Mucosa of descending colon (tissue), 3 donors: ENCODE measurements around the gene CD8B. TPM values are rescaled to one million over a fixed set of nuclear protein-coding genes. Genes with fewer than 3 reads are reported as not detected.
"Not testable (repeated sequence)": the region's sequence is repeated elsewhere in the genome, so short reads cannot be mapped to it uniquely, and the experiment has no call there.

Experiments used
- ATAC-seq: fragments of 200-7000 bp; cut with Tn5 transposase; one replicate; pipeline ENCODE4 v1.9.1; 2020; ENCODE audit warnings: mild to moderate bottlenecking, moderate library complexity
- DNase-seq, 3 donors: peaks; one replicate each; pipeline ENCODE4 v3.0.0-alpha.2; 2020
- H3K36me3 ChIP-seq: fragments of 200-600 bp; one replicate; pipeline ENCODE4 v1.8.0; 2021; ENCODE audit warnings: low read depth, mild to moderate bottlenecking
- H3K4me1 ChIP-seq: fragments of 200-600 bp; one replicate; pipeline ENCODE4 v1.8.0; 2021; ENCODE audit warnings: low read depth, mild to moderate bottlenecking
- H3K4me3 ChIP-seq: fragments of 200-600 bp; one replicate; pipeline ENCODE4 v1.8.0; 2021; ENCODE audit warnings: mild to moderate bottlenecking
- H3K9me3 ChIP-seq: fragments of 200-600 bp; one replicate; pipeline ENCODE4 v1.8.0; 2021; ENCODE audit warnings: mild to moderate bottlenecking
- intact Hi-C, 2 donors: fragments of 100-400 bp; cut with DNase I in 1 of 2; cut with micrococcal nuclease in 1 of 2; formaldehyde crosslinking; loops; one replicate each; pipeline versions ENCODE4 v1.11.0 to v1.11.1; 2022; cut with DNase I, micrococcal nuclease
- long read RNA-seq, 2 donors: library from polyadenylated mRNA; unstranded; transcript quantifications; one replicate each; pipeline ENCODE4 v2.0.0, GENCODE V29; 2019 to 2021
- total RNA-seq, 3 donors: library from RNA; stranded (reverse); fragmentation: NEBNext Ultra II Directional in 2 of 3; extraction: Animal tissue kit (Norgen Biotek cat#: 25700) in 2 of 3; gene quantifications; one replicate each; pipeline versions ENCODE4 v1.2.1 to v1.2.4, GENCODE V29; 2021 to 2023
- donor health status: DM: no; HTN: no; CAD: no; lungs with moderate emphysema.
- donor health status: DM: no; HTN: no; CAD: no.
- donor health status: DM: no; HTN: yes; CAD: no.

Gene CD8B
- 1 to 10 TPM; 1.5 to 3.8 (median 2.9) TPM for total RNA-seq
- long read RNA-seq, donor 1, partial matches to known transcripts = 0 of 1 reads
- long read RNA-seq, donor 1, other reads (novel, unspliced or antisense) = 1 of 1 reads
- long read RNA-seq, donor 2, partial matches to known transcripts = 0 of 3 reads
- long read RNA-seq, donor 2, other reads (novel, unspliced or antisense) = 0 of 3 reads

DNA sequence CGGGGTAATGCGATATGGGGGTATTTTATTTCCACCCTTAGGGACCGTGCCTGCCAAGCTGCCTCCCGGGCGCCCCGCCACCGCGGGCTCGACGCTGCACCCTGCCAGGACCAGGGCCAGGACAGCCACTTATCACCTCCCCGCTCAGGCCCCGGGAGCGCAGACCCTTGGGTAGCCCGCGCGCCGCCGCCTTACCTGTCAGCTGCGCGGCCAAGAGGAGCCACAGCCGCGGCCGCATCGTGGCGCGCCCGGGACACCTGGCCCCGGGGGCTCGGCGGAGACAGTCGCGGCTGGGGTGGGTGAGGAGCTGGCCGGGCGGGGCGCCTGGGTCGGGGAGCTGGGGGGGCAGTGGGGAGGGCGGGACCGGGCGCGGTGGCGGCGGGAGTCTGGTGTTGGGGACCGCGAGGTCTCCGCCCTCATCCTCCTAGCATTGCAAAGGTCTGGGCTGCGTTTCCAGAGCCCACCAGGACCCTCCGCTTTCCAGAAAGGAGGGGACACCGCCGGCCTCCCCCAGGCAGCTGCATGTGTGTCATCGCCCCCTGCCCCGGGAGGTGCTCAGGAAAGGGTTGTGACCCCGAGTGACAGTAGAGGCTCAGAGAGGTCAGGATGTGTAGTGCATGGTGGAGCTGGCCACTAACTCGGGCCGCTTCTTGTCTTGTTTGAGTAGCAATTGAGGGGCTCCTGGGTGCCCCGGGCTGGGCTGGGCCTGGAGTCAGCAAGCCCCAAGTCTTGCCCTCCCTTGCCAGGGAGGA lies at the start of gene CD8B:
Gene CD8B, minus strand, starts transcription at position 259 of the 752 bp plus-strand sequence. Its CDS starts 21 bp downstream, at position 238.
- H3K9me3 ChIP-seq, intact Hi-C loops, H3K4me1 ChIP-seq, DNase-seq, H3K4me3 ChIP-seq, H3K36me3 ChIP-seq: not testable (repeated sequence)
- ATAC-seq = peak; percentile 44

DNA sequence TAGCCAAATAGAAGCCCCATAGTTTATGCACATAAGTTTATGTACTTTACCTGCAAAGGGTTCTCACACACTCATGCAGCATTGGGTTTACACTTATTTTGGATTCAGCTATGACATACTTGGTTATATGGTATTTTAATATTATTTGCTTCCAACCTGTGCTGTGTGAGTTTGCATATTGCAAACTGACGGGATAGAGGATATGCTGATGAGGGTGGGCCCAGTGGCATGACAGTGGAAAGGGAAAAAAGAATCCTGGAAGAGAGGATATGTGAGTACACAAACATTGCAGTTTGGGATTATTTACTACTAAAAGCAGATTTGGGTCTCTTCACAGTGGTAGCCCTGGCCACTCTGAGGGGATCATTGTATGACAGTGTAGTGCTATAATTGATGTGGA lies 44.2 kb upstream of the CD8B start:
- H3K36me3 ChIP-seq, DNase-seq, intact Hi-C loops, H3K9me3 ChIP-seq, H3K4me3 ChIP-seq, ATAC-seq, H3K4me1 ChIP-seq: not testable (repeated sequence)

GRCh38 chr2:86900687-86901086 lies 39.0 kb upstream of the CD8B start:
- H3K9me3 ChIP-seq, intact Hi-C loops, H3K36me3 ChIP-seq, DNase-seq, H3K4me1 ChIP-seq, H3K4me3 ChIP-seq, ATAC-seq: not testable (repeated sequence)

- H3K9me3 ChIP-seq, DNase-seq, H3K36me3 ChIP-seq, H3K4me1 ChIP-seq, intact Hi-C loops, H3K4me3 ChIP-seq: not testable (repeated sequence)
- peak; percentile 66 for ATAC-seq
These were observed 24.3 kb upstream of the CD8B start for GRCh38 chr2:86886026-86886425.

DNA sequence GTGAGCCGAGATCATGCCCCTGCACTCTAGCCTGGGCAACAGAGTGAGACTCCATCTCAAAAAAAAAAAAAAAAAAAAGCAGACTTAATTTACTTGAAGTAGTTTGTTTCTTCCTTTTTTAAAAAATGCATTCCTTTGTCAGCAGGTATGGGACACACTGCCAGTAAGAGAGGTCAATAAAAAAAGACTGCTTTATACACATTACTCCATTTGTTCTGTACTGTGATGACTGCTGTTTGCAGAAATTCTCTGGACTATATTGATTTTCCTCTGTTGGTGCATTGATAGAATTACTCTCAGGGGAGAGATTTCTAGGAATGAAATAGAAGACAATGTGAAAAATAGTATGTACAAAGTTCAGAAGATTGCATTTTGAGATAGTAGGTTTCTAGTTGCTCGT lies 21.2 kb upstream of the CD8B start:
- intact Hi-C loops, ATAC-seq, DNase-seq, H3K9me3 ChIP-seq, H3K4me1 ChIP-seq, H3K4me3 ChIP-seq, H3K36me3 ChIP-seq: not testable (repeated sequence)

DNA sequence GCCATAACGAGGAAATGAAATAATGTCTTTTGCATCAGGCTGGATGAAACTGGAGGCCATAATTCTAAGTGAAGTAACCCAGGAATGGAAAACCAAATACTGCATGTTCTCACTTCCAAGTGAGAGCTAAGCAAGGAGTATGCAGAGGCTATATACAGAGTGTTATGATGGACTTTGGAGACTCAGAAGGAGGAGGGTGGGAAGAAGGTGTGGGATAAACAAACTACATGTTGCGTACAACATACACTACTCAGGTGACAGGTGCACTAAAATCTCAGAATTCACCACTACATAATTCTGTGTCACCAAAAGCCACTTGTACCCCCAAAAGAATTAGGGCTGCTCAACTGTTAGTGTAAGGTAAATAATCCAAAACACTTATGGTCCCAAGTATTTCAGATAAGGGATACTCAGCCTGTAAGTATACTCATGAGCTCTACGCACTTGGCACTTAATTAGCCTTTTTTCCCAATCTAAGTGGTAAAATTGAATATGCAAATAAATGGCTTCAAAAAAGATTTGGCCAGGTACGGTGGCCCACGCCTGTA lies 20.5 kb upstream of the CD8B start:
- H3K4me3 ChIP-seq, H3K4me1 ChIP-seq, ATAC-seq, H3K36me3 ChIP-seq, intact Hi-C loops, H3K9me3 ChIP-seq, DNase-seq: not testable (repeated sequence)

GRCh38 chr2:86878986-86879385 lies 17.3 kb upstream of the CD8B start:
- H3K4me3 ChIP-seq, H3K4me1 ChIP-seq, intact Hi-C loops, DNase-seq, H3K9me3 ChIP-seq, ATAC-seq, H3K36me3 ChIP-seq: not testable (repeated sequence)

- ATAC-seq, H3K9me3 ChIP-seq, H3K4me3 ChIP-seq, DNase-seq, intact Hi-C loops, H3K36me3 ChIP-seq, H3K4me1 ChIP-seq: not testable (repeated sequence)
These were observed 9.3 kb upstream of the CD8B start for GRCh38 chr2:86870941-86871340.

- H3K4me1 ChIP-seq, H3K36me3 ChIP-seq, DNase-seq, H3K4me3 ChIP-seq, intact Hi-C loops, ATAC-seq, H3K9me3 ChIP-seq: not testable (repeated sequence)
These were observed 7.3 kb upstream of the CD8B start for GRCh38 chr2:86868895-86869468.

DNA sequence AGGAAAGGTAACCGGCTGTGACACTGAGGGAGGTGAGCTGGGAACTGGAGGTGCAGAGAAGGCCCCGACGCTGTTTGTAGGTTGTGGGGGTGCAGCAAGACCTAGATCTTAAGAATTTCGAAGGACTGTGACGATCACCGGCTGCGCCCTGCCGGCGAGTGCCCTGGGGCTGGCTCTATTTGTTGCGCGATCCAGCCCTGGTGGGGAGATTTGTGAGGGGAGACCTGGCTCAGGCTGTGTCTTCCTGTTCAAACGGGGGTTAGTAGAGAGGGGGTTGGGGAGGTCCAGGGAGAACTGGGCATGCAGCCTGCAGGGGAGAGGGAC lies 656 bp upstream of the CD8B start:
- peak; percentile 5 for ATAC-seq
- H3K36me3 ChIP-seq, H3K4me3 ChIP-seq, DNase-seq, intact Hi-C loops, H3K9me3 ChIP-seq, H3K4me1 ChIP-seq: not testable (repeated sequence)

- H3K9me3 ChIP-seq, H3K36me3 ChIP-seq, H3K4me1 ChIP-seq, H3K4me3 ChIP-seq, intact Hi-C loops: not testable (repeated sequence)
- ATAC-seq = peak; percentile 66
- DNase-seq = peak in 1 of 3 donors; percentile 12
These were observed 511 bp downstream of the CD8B start for GRCh38 chr2:86861175-86861574.

DNA sequence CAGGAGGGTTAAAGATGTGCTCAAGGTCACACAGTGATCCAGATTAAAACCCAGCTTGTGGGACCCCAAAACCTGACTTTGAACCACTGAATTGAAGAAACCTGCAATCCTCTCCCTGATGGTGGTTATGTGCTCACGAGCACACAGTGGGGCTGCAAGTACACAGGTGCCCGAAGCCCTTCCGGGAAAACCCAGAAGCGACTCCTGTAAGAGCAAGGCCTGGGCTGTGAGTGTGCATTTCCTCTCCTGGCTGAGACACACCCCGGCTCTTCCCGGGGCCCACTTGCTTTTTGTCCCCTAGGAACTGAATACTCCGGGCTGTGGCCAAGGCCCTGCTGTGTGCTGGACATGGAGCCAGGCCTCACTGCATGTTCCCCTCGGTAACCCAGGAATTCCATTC lies 1.1 kb downstream of the CD8B start:
- H3K36me3 ChIP-seq, H3K9me3 ChIP-seq, H3K4me3 ChIP-seq, intact Hi-C loops, H3K4me1 ChIP-seq, DNase-seq: not testable (repeated sequence)
- ATAC-seq = peak; percentile 10

DNA sequence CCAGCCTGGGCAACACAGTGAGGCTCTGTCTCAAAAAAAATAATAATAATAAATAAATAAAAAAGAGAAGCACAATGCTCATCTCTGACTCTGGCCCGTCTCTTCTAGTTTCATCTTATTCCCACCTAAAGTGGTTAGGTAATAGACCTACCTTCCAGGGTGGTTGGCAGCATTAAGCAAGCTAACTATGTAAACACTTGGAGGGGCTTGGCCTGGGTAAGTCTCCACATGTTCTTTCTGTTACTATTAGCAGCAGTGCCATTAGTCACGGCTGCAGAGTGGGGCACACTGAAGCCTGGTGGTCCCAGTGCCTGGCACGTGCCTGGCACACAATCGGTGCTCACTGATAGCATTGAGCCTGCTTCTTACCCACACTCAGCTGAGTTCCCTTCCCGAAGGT lies 4.0 kb downstream of the CD8B start:
- ATAC-seq, H3K9me3 ChIP-seq, DNase-seq, H3K4me1 ChIP-seq, H3K36me3 ChIP-seq, H3K4me3 ChIP-seq, intact Hi-C loops: not testable (repeated sequence)

- intact Hi-C loops, ATAC-seq: not testable (repeated sequence)
These were observed 5.2 kb downstream of the CD8B start for GRCh38 chr2:86856498-86856897.

More at GRCh38 chr2:86856498-86856897, 5.2 kb downstream of the CD8B start:
- not testable (repeated sequence) for H3K9me3 ChIP-seq, H3K4me3 ChIP-seq, DNase-seq, H3K36me3 ChIP-seq, H3K4me1 ChIP-seq
